Measurements from ENCODE around the gene GNAL.
"Not testable (repeated sequence)": the region's sequence is repeated elsewhere in the genome, so short reads cannot be mapped to it uniquely, and the experiment has no call there.

GNAL gene

DNA sequence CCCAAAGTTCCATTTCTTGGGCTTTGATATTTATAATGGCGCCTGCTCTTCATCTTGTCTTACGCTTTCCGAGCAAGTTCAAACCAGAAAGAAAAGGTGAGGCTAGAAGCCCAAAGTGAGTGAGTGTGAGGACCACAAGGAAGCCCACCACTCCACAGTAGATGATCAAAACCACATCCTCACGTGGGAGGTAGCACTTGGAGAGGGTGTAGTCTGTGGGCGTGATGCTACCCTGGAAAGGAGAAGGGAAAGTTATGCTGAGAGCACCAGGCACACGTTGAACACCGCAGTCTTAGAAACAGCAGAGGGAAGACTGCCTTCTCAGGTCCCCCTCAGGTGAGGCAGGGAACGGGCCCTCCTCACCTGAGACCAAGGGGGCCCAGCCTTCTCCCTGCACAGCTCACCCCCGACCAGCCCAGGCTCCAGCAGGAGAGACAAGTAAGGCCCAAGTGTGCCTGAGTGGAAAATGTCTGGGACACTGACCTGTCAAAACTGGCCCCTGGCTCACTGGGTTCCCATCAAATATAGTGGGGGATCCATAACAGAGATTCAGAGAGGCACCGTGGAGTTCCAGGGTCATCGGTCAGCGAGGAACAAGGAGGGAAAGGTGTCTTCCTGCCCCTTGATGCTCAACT lies 195.4 kb downstream of the GNAL start:
- no peak for DNase-seq

DNA sequence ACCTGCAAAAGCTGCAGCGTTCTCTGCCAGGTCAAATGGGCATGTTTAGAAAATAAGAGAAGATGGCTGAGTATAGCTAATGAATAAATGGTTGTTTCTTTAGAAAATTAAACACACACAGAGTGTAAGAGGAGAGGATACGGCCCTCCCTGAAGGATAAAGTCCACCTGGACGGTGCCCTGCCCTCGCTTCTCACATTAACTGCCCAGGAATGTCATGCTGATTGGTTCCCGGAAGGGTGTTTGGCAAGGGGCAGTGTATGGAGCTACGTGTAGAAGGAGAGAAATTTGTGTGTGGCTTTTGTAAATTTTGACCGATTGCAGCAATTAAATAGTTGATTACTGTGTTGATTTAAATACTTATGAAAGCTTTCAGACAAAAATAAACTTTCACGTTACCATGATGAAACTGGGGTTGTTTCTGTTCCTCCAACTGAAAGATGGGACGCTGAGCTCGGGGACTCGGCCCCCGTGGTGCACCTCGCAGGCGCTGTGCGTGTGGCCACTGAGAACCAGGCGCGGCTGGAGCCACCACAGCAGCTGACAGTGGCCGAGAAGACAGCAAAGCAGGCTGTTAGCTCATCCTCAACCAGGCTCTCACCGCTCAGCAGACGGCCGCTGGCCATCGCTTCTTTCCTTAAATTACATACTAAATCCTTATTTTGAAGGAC lies 196.3 kb downstream of the GNAL start:
- DNase-seq = no peak

- no peak for DNase-seq
Observed at GRCh38 chr18:11886577-11887110, 197.6 kb downstream of the GNAL start.

DNA sequence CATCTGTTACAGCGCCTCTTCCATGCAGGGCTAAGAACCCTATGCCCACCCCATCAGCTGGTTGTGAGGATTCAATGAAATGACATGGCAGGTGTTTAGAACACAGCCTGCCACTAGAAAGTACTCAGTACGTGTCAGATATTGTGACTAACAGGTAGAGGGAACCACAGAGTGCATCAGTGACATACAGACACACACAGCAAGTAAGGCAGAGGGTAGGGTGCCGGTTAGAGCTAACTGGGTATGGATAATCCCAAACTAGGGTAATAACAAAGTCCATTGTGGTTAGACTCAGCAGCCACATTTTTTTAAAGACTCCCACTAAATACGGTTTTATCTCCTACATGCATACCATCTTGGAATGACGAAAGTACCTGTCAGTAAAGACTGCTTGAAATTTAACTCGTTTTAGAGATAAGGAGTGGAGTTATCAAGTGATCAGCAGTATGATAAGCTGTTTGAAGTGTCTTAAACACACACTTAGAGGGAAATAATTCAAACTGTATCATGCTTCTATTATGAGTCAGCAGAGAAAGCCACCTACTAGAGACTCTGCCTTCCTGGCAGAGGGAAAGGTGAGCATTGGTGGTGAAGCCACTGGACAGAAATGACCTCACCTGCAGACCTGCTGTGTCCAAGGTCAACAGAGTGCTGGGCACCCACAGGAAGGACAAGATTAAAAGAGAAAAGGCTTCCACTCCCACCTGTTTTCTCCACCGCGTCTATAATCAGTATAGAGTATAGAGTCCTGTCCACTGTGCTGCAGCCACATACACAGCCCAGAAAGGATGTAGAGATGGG lies 198.5 kb downstream of the GNAL start:
- no peak for DNase-seq

DNA sequence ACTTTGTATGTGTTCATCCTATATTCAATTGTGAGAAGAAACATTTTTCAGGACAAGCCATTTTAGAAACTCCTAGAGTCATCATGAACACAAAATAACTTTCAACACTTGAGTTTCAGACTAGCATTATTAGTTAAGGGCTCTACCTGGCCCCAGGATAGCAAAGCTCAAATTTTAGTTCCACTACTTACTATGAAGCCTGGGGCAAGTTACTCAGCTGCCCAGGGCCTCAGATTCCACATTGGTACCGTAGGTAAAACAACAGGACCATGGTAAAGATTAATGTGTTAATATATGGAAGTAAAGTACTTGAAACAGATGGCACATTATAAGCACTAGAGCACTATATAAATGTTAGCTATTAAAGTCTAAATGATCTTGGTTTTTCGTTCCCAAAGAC lies 199.7 kb downstream of the GNAL start:
- DNase-seq = no peak

DNA sequence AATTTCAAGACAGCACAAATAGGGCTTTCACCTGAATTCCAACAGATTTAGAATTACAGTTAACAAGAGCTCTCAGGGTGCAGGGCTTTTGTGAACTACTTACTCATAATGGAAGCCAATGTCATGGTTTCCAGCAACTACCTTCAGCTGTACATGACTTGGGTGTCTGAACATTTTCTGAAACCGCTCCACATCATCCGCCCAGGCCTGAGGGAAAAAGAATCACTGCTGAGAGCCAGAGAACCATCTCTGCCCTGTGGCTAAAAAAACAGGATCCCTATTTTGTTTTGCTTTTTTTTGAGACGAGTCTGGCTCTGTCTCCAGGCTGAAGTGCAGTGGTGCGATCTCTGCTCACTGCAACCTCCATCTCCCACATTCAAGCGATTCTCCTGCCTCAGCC lies 200.2 kb downstream of the GNAL start:
- no peak for DNase-seq

GRCh38 chr18:11891737-11892136 lies 202.7 kb downstream of the GNAL start:
- DNase-seq = no peak

- DNase-seq = not testable (repeated sequence)
Observed at GRCh38 chr18:11892438-11892837, 203.4 kb downstream of the GNAL start.

DNA sequence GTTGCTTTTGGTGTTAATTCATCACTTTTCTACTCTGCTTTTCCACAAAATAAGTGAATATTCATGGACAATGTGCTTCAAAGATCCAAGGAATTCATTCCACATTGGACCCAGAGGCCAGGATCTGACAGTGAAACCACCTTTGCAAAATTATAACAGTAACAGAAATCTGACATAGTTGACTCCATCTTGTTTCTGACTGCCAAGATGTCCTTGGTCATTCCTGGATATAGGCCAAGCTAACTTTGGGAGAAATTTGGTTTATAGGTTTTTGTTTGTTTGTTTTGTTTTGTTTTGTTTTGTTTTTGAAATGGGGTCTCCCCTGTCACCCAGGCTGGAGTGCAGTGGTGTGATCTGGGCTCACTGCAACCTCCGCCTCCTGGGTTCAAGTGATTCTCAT lies 208.7 kb downstream of the GNAL start:
- DNase-seq = no peak

DNA sequence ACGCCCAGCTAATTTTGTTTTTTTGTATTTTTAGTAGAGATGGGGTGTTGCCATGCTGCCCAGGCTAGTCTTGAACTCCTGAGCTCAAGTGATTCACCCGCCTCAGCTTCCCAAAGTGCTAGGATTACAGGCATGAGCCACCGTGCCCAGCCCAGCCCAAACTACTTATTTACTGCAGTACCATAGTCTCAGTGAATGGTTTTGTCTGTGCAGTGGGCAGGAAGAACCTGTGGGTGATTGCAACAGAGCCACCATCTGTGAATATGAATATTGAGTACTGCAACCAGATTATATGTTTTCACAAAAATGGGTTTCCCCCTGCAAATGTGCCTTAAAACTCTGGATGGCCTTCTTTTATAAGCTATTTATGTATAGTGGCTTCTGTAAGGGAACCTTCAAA lies 210.0 kb downstream of the GNAL start:
- no peak for DNase-seq

- DNase-seq = no peak
Observed at GRCh38 chr18:11901826-11902438, 212.9 kb downstream of the GNAL start.

DNA sequence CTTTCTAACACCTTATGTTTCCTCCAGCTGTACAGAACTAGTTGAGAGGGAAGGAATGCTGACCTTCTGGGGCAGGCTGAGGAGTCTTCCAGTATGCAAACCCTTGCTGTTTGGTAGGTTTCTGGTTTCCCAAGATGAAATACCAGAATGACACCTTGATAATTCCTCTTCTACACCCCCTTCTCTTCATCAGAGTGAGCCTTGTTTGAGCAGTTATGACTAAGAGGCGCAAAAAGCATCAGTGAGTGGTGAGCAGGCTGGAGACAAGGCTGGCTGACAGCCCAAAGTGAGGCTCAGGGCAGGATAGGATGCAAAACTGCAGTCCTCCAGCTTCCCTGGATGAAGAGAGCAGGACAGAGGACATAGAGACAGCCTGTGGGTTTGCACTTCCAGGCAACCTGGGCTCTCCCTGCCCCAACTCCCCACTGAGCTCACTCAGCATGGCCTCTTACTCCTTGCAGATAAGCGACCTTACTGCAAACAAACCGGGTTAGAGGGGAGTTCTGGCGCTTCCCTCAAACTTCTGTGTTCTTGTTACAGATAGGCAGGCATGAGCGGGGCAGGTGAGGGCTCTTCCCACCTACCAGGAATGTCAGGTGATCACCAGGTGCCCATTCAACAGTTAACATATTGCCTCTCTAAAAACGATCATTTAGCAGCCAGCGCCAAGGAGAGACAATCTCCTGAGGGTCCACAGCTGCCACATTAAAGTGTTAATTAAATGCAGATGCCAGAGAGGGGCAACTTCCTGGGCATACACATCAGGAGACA lies 213.6 kb downstream of the GNAL start:
- no peak for DNase-seq

GRCh38 chr18:11905613-11906012 lies 216.5 kb downstream of the GNAL start:
- no peak for DNase-seq

GRCh38 chr18:11906176-11906575 lies 217.1 kb downstream of the GNAL start:
- no peak for DNase-seq

GRCh38 chr18:11906926-11907874 lies 218.1 kb downstream of the GNAL start:
- no peak for DNase-seq

DNA sequence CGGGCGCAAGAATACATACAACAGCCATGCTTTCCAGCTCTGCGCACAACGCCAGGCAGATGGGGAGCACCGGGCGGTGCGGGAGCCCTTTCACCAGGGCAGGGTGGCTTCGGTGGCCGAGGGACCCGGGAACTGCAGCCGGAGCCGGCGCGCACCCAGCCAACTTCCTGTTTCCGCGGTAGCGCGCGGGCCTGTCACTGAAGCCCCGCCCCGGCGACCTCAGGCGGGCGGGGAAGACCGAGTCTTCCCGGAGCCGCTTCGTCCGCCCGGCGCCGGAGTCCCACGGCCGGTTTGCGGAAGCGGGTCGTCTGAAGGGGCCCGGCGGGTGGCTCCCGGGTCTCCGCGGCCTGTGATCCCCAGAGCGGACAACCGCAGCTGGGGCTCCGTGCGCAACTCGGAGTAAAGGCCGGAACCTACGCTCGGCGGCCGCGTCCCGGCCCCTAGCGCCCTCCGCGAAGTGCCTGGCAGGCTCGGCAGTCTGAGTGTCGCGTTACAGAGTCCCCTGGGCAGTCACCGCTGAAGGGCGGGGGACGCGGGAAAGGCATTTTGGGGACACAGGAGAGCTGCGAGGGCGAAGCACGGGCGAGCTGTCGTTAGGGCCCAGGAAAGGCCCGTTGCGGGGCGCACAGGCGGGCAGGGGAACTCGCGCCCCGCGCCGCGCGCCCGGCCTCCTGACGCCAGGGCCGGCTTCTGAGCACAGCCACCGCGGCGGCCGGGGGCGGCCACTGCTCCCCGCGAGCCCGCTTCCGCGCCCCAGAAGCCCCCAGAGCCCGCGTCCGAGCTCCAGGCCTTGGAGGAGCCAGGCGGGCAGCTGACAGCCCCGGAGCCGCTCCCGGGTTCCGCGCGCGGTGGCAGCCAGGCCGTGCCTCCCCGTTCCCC lies 219.4 kb downstream of the GNAL start, which contains the start of gene MPPE1:
Gene MPPE1 (minus strand): TSS at position 136 of the 879 bp plus-strand sequence. CDS start 11,053 bp downstream, outside the sequence.
- peak; percentile 62 for DNase-seq

DNA sequence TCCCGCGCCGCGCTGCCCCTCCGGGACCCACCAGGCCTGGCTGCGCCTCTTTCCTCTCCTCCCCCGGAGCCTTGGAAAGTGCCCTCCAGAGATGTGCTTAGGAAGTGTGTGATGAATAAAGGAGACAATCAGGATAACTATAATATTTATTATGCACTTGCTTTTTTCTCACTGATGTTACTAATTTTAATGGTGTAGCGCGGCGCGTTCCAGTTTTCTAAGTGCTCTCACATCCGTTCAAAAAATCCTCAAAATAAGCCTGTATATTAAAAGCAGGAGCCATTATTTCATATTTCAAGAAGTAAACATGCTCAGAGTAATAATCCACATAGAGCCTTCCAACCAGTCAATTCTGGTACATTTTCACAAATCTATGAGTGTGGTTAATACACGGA lies 220.0 kb downstream of the GNAL start:
- no peak for DNase-seq

DNA sequence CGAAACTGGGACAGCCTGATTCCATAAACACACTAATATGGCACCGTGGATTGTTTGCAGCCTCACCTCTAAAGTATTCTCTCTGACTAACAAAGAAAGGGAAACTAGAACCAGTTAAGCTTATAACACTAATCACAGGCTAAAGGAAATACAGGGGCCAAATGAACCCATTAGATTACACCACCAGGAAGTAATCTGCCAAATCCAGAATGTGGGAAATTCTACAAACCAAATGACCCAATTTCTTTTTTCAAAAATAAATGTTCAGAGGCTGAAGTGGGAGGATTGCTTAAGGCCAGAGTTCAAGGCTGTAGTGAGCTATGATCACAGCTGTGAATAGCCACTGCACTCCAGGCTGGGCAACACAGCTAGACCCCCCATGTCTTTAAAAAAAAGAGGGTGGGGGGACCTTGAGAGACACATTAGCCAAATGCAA lies 220.5 kb downstream of the GNAL start:
- DNase-seq = no peak

DNA sequence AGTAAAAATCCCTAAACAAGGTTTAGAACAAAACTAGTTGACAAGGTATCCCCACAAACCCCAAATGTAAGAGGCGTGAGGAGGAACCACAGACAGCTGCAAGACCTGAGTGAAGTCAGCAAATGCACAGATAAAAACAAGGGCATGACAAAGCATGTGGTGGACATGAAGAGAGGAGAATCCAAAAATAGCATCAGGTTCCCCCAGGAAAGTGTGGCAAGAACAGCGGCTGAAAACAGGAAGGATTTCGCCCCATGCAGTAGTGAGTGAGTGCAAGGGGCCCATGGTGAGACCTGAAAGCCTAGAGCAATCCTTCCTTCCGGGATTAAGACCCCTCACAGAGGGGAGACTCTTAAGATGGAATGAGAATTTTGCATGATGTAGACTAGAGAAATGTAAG lies 227.8 kb downstream of the GNAL start:
- DNase-seq = not testable (repeated sequence)

- not testable (repeated sequence) for DNase-seq
Observed at GRCh38 chr18:11919522-11919921, 230.5 kb downstream of the GNAL start.
